Thoracic aorta (tissue), 2 donors: ENCODE results near the gene TFF2. TPM values are rescaled to one million over a fixed set of nuclear protein-coding genes. Genes with fewer than 3 reads are reported as not detected.

ENCODE experiments used
- ATAC-seq: fragments of 150-250 bp; one replicate; pipeline ENCODE4 v1.8.0; 2017; ENCODE audit warnings: low read depth; ENCODE audit not compliant: insufficient number of reproducible peaks, low FRiP score
- DNase-seq: peaks from one replicate; pipeline ENCODE4 v3.0.0-alpha.2; 2020; ENCODE audit warnings: low spot score
- H3K27ac ChIP-seq, 2 donors: fragments of 200-600 bp; sonication (generic); 1 replicate in 1 of 2; 2 replicates in 1 of 2; pipeline ENCODE4 v1.5.1; 2016; ENCODE audit warnings: mild to moderate bottlenecking in 2 of 2, moderate library complexity in 2 of 2
- H3K27me3 ChIP-seq: fragments of 200-600 bp; sonication (generic); replicated peaks from 2 replicates; pipeline ENCODE4 v1.6.0; 2016; ENCODE audit warnings: mild to moderate bottlenecking; ENCODE audit not compliant: insufficient read depth
- H3K36me3 ChIP-seq: fragments of 200-600 bp; sonication (generic); one replicate; pipeline ENCODE4 v1.5.1; 2016
- H3K4me1 ChIP-seq, 2 donors: fragments of 200-600 bp; sonication (generic); 1 replicate in 1 of 2; 2 replicates in 1 of 2; pipeline versions ENCODE4 v1.5.1 to v1.6.0; 2016; ENCODE audit warnings: low read depth in 2 of 2, mild to moderate bottlenecking in 1 of 2; ENCODE audit not compliant: control insufficient read depth in 1 of 2
- H3K4me3 ChIP-seq: fragments of 200-600 bp; sonication (generic); 2 replicates; pipeline ENCODE4 v1.5.1; 2016; ENCODE audit warnings: mild to moderate bottlenecking
- H3K9me3 ChIP-seq: fragments of 200-600 bp; sonication (generic); 2 replicates; pipeline ENCODE4 v1.5.1; 2016
- CTCF ChIP-seq: fragments of 200-600 bp; sonication (generic); IDR thresholded peaks from one replicate; pipeline ENCODE4 v1.5.1; 2019; ENCODE audit warnings: antibody characterized with exemption
- total RNA-seq, 2 donors: library from RNA; depleted of rRNA; stranded (reverse); fragments of >200 nt; gene quantifications; one replicate each; pipeline versions ENCODE4 v1.1.0 to v1.2.3, GENCODE V29; 2016

Gene TFF2
- total RNA-seq, 2 donors from 2014 or later: 17.0 TPM; not detected in 1

GRCh38 chr21:42305707-42306147, 45.1 kb downstream of the TFF2 start:
- H3K27me3 ChIP-seq: no peaks in the 10 kb centered on the region
- no peaks in the 10 kb centered on the region for H3K36me3 ChIP-seq
- H3K9me3 ChIP-seq: no peaks in the 10 kb centered on the region
- no peak for TF ChIP-seq CTCF
- H3K4me1 ChIP-seq: no peaks in the 10 kb centered on the region
- no peak overlapping the region for H3K4me3 ChIP-seq
- no peak overlapping the region for H3K27ac ChIP-seq
- ATAC-seq: no peak
- no peak for DNase-seq

GRCh38 chr21:42304556-42305454, 46.0 kb downstream of the TFF2 start:
- DNase-seq (no peak), ATAC-seq (no peak)
- Histone ChIP-seq H3K4me1 (no peaks in the 10 kb centered on the region), H3K27me3 (no peaks in the 10 kb centered on the region), H3K27ac (no peak overlapping the region), H3K36me3 (no peaks in the 10 kb centered on the region), H3K9me3 (no peaks in the 10 kb centered on the region), H3K4me3 (no peak overlapping the region)
- TF ChIP-seq CTCF: no peak

- no peak for TF ChIP-seq CTCF
- ATAC-seq: no peak
- Histone ChIP-seq H3K27ac (no peak overlapping the region), H3K9me3 (no peaks in the 10 kb centered on the region), H3K4me1 (no peaks in the 10 kb centered on the region), H3K4me3 (no peak overlapping the region), H3K36me3 (no peaks in the 10 kb centered on the region), H3K27me3 (no peaks in the 10 kb centered on the region)
- DNase-seq: no peak
Observed at GRCh38 chr21:42303443-42303842, 47.4 kb downstream of the TFF2 start.

GRCh38 chr21:42302794-42303193, 48.0 kb downstream of the TFF2 start:
- TF ChIP-seq CTCF: no peak
- DNase-seq: no peak
- H3K27ac ChIP-seq: no peak overlapping the region

GRCh38 chr21:42302076-42302650, 48.6 kb downstream of the TFF2 start:
- H3K27ac ChIP-seq: no peak overlapping the region
- no peak overlapping the region for H3K4me3 ChIP-seq
- H3K36me3 ChIP-seq: no peaks in the 10 kb centered on the region
- ATAC-seq (no peak), DNase-seq (no peak)
- no peaks in the 10 kb centered on the region for H3K27me3 ChIP-seq
- H3K9me3 ChIP-seq: no peaks in the 10 kb centered on the region
- no peak for TF ChIP-seq CTCF
- no peaks in the 10 kb centered on the region for H3K4me1 ChIP-seq

More at GRCh38 chr21:42302794-42303193, 48.0 kb downstream of the TFF2 start:
- no peak overlapping the region for H3K4me3 ChIP-seq
- no peaks in the 10 kb centered on the region for H3K9me3 ChIP-seq
- no peaks in the 10 kb centered on the region for H3K27me3 ChIP-seq
- no peak for ATAC-seq
- H3K36me3 ChIP-seq: no peaks in the 10 kb centered on the region
- H3K4me1 ChIP-seq: no peaks in the 10 kb centered on the region
